Renal pelvis (tissue), 4 donors: Measurements from ENCODE around the gene KIAA1614. TPM values are rescaled to one million over a fixed set of nuclear protein-coding genes. Genes with fewer than 3 reads are reported as not detected.
"Not testable (repeated sequence)": the region's sequence is repeated elsewhere in the genome, so short reads cannot be mapped to it uniquely, and the experiment has no call there.

Source experiments
- DNase-seq: peaks from one replicate; pipeline ENCODE4 v3.0.0-alpha.2; 2013
- polyA plus RNA-seq, 3 donors: library from polyadenylated mRNA; unstranded; fragments of 120-200 nt; gene quantifications; one replicate each; pipeline ENCODE4 v1.2.1, GENCODE V29; 2013; ENCODE audit not compliant: insufficient read length in 3 of 3

KIAA1614 gene
- polyA plus RNA-seq, 3 donors = 9.2 to 12.5 (median 10.8) TPM

DNA sequence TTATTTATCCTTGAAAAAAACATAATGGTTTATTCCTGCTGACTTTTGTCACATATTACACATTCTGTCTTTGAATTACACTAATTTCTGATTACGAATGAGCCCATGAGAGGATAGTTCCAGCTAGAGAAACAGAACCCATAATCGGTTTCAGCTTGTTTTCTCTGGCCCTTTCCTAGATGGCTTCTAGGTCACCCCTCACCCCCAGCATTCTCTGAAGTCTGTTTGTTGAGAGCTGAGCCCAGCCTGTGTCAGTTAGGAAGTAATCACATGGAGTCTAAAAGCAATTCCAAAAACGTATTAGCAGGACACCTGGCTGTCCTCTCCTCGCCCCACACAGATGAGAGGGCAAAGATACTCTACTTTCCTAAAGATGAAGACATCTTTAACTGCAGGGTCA is 48.9 kb downstream of the KIAA1614 start:
- DNase-seq = no peak

GRCh38 chr1:180962178-180962577 is 49.5 kb downstream of the KIAA1614 start:
- DNase-seq = peak; percentile 54

DNA sequence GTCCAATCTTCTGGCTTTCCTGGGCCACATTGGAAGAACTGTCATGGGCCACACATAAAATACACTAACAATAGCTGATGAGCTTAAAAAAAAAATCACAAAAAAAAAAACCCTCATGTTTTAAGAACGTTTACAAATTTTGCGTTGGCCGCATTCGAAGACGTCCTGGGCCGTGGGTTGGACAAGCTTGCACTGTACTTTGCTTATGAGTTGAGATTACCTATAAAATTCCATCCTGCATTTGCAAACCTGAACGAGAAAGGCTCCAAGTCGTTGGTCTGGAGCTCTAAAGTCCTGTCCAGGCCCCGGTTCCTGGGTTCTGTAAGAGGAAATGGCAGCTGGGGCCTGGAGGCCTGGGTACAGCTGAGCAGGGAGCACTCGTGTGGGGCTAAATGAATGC is 51.4 kb downstream of the KIAA1614 start:
- DNase-seq = no peak

DNA sequence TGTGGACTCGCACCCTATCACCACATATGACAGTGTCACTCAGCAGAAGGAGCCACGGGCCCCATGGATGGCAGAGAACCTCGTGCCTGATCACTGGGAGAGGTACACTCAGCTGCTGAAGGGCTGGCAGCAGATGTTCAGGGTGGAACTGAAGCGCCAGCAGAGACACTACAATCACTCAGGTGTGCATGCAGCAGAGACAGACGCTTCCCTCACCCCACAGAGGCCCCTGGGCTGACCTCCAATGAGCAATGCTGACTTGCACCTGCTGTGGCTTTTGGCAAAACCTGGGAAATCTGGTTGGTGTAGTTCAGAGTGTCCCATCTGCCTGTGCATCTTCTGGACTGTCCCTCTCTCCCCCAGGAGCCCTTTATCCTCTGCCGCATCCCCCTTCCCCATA is 51.9 kb downstream of the KIAA1614 start:
- no peak for DNase-seq

GRCh38 chr1:180966312-180966711 is 53.6 kb downstream of the KIAA1614 start:
- no peak for DNase-seq

DNA sequence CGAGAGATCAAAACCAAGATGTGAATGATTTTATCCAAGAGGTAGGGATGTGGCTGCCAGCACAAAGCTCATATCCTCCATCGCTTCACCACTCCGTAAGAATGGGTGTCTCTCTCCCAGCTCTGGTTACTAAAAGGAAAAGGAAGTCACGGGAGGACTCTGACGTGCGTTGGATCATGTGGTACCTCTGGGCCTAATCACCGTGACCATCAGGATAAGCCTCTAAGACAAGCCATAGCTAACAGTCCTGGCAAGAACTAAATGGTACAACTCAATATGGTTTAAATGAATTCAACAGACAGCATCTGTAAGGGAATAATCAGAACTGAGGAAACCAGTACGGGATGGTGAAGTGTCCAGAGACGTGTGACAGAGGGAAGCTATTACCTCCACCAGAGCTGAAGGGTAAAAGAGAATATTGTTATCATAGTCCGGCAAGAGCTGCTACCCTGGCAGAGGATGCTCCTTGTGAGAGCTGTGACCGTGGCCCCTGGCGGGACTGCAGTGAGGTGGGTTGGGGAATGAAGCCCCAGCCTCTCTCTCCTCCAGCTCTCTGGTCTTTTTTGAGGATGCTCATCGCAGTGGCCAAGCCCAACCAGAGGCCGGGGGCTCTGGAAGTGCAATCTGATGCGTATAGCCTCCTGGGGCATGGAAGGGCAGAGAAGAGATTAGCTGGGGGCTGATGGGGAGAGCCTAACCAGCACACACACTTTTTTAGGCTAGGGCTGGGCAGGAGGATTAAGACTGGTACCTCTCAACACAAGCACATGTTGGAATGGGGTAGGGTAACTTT is 54.2 kb downstream of the KIAA1614 start:
- no peak for DNase-seq

DNA sequence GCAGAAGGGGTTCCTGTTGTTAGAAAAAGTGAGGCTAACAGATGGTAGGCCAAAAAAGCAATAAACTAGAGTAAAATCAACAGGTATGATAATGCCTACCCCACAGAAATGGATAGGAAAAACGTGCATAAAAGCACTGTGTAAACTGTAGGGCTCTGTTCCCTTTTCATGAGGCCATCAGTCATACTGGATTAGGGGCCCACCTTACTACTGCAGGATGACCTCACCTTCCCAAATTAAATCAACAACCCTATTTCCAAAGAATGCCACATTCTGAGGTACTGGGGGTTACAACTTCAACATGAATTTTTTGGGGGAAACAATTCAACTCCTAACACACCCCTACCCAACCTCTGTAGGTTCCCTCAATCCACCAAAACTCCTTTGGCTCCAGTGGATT is 54.9 kb downstream of the KIAA1614 start:
- DNase-seq = no peak

- not testable (repeated sequence) for DNase-seq
Measured at GRCh38 chr1:180968834-180969233, 56.1 kb downstream of the KIAA1614 start.

DNA sequence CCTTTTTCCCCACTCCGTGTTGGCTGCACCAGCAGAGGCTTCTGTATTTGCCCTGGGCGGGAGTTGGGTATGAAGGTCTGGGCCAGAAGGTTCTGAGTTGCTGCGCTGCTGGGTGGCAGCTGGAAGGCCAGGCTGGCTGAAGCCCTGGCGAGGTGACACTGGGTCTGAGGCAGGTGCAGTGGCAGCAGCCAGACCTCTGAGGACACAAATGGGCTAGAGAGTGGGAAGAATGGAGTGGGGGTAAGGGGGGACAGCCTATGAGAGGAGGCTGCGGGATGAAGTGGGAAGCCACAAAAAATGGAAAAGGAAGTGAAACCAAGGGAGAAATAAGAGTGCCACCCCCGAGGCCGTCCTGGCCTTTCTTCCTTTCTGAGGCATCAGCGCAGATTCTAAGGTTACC is 56.7 kb downstream of the KIAA1614 start:
- DNase-seq = no peak

DNA sequence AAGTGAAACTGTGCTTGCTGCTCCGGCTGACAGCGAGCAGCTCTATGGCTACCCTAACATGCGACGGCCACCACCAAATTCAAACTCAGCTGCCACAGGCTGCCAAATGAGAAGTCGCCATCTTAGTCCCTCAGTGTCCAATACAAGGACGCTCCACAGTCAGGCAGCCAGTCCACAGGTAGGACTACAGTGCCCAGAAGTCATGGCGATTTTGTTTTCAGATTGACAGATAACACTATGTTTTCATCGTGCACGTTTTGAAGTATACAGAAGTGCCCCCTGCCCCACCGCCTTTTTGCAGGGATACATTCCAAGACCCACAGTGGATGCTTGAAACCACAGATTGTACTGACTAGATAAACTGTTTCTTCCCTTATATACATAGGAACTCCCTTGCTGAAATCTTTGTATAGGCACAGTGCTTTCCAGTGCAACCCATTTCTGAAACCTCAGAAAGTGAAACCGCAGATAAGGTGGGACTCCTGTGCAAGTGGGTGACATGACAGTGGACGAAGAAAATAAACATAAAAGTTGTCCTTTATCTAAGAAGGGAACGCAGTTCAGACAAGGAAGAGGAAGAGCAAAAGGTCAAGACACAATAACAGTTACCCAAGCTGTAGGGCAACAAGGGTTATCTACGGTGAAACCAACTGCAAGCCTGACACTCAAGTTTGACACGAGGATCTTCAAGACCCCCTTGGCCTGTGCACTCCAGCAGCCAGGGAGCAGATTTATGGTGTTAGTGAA is 57.8 kb downstream of the KIAA1614 start:
- no peak for DNase-seq

- no peak for DNase-seq
Measured at GRCh38 chr1:180971273-180971997, 58.7 kb downstream of the KIAA1614 start.

GRCh38 chr1:180973369-180973768 is 60.7 kb downstream of the KIAA1614 start:
- no peak for DNase-seq

GRCh38 chr1:180974236-180974635 is 61.5 kb downstream of the KIAA1614 start:
- no peak for DNase-seq

DNA sequence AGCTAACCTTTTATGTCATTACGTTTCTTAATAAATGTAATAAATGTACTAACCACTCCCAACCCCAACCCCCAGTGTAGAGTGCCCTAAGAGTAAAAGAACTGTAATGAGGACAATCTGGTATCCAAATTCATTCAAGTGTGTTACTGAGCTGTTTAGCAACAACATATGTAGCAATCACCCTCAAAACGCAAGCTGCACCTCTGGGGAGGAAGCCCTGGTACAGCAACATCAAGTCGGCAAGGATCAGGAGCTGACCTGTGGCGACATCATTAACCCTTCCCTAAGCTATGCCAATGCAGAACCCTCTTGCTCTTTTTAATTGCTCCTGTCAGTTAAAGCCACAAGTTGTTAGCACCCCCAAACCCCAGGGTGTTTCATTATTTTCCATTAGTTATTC is 62.9 kb downstream of the KIAA1614 start:
- DNase-seq = no peak

DNA sequence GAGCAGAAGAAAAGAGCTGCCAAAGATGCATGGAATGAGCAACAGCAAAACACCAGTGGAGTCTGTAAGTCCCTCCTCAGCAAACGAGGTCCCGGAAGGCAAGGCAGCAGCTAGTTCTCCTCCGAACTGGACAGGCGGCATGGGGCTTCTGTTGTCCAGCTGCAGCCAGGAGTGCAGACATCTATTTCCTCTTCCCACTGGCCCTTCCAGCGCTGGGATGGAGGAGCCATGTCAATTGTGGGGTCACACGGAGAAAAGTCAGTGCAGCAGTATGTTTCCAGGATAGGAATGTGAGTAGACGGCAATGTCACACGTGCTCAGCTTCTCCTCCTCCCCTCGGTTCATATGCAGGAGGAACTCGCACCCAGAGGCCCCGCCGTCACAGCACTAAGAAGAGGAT is 63.5 kb downstream of the KIAA1614 start:
- DNase-seq = no peak

DNA sequence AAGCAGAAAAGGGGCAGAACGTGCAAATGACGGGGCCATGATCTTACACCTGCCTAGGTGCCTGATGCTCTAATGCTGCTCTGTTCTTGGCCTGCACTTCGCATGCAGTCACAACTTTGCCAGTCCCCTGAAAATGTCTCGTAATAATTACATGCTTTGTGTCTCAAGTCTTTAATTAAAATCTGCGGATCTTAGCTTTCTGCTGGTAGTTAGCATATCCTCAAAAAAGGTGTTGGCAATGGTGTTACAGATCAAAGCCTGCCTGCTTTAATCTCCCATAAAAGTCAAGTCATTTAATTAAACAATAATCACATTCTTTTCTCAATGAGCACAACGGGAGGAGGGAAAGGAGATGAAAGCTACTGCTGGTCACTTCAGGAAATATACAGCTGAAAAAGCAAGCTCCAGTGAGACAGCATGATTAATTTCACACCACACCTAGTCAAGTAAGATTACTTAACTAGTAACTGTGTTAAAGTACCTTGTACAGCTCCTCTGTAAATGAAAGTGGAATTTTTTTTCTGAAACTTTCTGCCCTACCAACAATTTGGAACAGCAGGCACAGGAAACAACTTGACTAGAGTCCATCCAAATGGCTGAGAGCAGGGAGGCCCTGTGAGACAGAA is 64.1 kb downstream of the KIAA1614 start:
- DNase-seq = no peak

DNA sequence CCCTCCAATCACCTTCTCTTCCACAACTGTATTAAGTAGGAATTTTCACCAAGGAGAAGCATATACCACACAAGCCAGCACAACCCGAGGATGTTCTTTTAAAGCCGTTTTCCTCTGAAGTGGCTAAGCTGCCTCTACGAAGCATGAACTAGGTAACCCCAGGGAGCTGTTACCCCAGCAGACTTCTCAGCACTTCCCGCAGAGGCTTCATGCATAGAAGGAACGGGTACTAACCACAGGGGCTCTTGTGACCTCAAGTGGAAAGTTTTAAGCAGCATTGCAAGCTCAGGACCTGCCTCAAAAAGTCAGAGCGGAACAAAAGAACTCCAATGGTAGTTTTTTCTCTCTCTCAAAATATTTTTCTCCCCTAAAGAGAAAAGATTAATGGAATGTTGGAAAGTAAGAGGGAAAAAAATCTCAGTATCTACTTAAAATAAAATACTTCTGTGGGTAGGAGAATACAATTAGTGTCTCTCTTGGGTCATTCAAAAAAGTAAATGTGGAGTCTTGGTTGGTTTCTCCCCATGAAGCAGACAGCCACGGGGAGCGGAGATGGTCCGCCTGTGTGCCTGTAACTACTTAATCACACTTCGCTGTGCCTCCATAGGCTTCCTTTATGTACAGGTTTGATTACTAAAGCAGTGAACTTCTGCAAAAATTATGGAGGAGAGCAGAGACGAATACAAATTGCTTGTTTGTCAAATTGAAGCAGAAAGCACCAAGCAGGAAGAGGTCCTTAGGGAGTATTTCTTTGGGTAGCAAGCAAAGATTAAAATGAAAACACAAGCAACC is 69.1 kb downstream of the KIAA1614 start:
- DNase-seq = no peak

- DNase-seq = no peak
Measured at GRCh38 chr1:180982422-180982821, 69.7 kb downstream of the KIAA1614 start.

DNA sequence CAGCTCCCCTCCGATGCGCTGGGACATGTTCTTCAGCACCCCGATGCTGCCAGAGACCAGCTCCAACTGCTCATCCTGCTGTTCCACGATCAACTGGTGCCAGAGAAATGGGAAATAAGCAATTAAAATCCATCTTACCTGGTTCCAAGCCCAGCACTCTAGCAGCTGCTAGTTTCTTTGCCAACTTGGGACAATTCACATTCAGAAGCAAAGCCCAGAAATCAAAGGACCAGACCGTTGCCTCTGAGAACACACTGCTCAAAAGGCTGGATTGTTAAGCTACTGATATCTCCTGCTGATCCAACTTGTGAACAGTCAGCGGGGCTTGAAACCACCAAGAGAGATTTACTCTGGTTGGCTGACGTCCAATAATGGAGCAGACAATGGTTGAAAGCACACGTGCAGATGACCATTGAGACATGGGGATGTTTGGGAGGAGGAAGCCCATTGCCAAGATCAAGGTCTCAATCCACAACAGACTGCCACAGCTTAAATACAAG is 75.6 kb downstream of the KIAA1614 start:
- DNase-seq = no peak

GRCh38 chr1:180994262-180994661 is 81.6 kb downstream of the KIAA1614 start:
- no peak for DNase-seq

DNA sequence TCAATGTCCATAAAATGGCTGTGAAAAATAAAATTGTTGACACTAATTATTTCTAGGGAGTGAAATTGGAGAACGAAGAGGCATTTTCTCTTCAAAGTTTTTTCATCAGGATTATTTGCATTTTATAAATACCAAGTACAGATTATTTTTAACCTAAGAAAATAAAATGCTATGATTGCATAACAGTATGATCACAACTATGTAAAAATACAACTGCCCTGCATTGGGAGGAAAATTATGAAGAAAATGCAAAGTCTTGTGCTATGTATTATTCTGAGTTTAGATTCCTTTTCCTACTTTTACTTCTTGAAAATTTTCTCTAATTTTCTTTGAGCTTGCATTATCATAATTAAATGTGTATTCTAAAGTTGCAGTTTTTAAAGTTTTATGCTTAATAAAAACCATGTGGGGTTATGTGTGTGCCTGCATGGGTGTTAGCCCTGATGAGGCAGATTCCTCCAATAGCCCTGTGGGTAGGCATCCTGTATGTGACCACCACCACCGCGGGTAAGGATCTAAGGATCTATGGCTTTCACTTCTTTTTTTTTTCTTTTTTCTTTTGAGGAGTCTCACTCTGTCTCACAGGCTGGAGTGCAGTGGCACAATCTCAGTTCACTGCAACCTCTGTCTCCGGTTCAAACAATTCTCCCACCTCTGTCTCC is 85.3 kb downstream of the KIAA1614 start:
- no peak for DNase-seq
